ENCODE data around the gene UTP11.
"Not testable (repeated sequence)": the region's sequence is repeated elsewhere in the genome, so short reads cannot be mapped to it uniquely, and the experiment has no call there.

The UTP11 gene

DNA sequence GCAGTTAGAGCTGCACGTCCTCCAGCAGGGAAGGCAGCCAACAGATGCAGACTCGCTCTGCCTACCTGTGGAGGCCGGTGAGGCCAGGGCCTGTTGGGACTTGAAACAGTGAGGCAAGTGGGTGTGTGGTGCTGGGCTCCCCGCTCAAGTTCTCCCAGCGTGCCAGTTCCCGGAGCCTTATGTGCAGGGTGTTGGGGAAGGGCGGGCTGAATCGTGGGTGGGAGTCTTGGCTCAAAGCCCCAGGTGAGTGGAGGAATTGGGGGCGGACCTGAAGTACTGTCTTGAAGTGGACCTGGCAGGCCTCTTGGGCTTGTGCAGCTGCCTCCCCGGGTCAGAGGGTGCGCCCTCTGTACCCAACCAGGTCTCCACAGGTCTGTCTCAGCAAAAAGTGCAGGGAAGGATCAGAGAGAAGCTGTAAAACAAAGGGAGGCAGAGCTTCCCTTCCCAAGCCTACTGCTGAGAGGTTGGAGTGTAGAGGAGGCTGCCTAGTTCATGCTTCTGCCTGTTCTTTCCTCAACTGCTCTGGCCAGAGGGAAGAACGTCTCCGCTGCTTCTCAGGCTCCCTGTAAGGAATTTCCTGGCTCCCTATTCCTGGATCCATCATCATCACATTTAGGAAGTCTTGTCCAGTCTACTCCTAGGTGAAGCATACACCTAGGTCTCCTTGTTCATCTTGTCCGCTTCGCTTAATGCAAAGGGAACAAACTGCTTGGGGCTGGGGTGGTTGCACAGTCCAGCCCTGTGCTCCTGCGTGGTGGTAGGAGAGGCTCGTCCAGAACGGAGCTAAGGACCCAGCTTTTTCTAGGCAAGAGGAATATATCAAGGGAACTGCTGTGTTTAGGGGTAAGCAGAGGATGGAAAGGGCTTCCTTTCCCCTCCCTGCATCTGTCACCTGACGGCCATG lies 14.9 kb downstream of the UTP11 start:
- H3K4me3 ChIP-seq (ENCODE audit: insufficient read depth, low read depth, low read length, poor library complexity, severe bottlenecking): no peak overlapping the region
- no peak overlapping the region for H3K27ac ChIP-seq (ENCODE audit: insufficient read depth, low read length, poor library complexity, severe bottlenecking)
- no peaks in the 10 kb centered on the region for H3K27me3 ChIP-seq (replicated peaks; ENCODE audit: control insufficient read depth, insufficient read depth, low read length, poor library complexity, severe bottlenecking)
- H3K4me1 ChIP-seq (ENCODE audit: control insufficient read depth, insufficient read depth, low read length, poor library complexity, severe bottlenecking): peaks cover 18% of the 10 kb centered on the region
- H3K36me3 ChIP-seq (ENCODE audit: control insufficient read depth, insufficient read depth, low read length): peaks cover 32% of the 10 kb centered on the region
- no peak for DNase-seq
- no peaks in the 10 kb centered on the region for H3K9me3 ChIP-seq (ENCODE audit: control insufficient read depth, low read length)

DNA sequence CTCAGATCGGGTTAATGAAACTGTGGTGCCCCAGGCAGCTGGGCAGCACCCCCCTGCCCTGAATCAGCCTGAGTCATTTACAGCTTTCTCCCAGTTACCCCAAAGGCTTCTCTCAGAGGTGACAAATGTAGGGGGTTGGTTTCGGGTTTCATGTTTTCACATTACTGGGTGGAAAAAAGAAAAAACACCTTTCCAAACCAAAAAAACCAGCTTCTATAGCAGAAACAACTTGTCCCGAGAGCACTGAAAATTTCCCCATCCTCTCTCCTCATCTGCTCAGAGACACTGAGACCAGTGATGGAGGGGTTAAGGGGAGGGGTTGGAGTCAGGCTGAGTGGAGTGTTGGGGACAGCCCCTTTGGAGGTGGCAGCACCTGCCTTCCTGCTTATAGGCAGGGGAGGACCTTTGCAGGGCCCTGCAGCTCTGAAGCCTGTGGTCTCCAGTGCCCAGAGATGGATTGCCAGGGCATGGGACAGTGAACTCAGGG lies 15.6 kb downstream of the UTP11 start:
- Histone ChIP-seq H3K4me3 (ENCODE audit: insufficient read depth, low read depth, low read length, poor library complexity, severe bottlenecking) (no peak overlapping the region), H3K36me3 (ENCODE audit: control insufficient read depth, insufficient read depth, low read length) (peaks cover 26% of the 10 kb centered on the region), H3K9me3 (ENCODE audit: control insufficient read depth, low read length) (no peaks in the 10 kb centered on the region), H3K27ac (ENCODE audit: insufficient read depth, low read length, poor library complexity, severe bottlenecking) (no peak overlapping the region), H3K4me1 (ENCODE audit: control insufficient read depth, insufficient read depth, low read length, poor library complexity, severe bottlenecking) (peaks cover 18% of the 10 kb centered on the region), H3K27me3 (replicated peaks; ENCODE audit: control insufficient read depth, insufficient read depth, low read length, poor library complexity, severe bottlenecking) (no peaks in the 10 kb centered on the region)
- DNase-seq: no peak

GRCh38 chr1:38028671-38029070 lies 16.1 kb downstream of the UTP11 start:
- DNase-seq: no peak
- Histone ChIP-seq H3K9me3 (ENCODE audit: control insufficient read depth, low read length) (no peaks in the 10 kb centered on the region), H3K27ac (ENCODE audit: insufficient read depth, low read length, poor library complexity, severe bottlenecking) (no peak overlapping the region), H3K27me3 (replicated peaks; ENCODE audit: control insufficient read depth, insufficient read depth, low read length, poor library complexity, severe bottlenecking) (no peaks in the 10 kb centered on the region), H3K4me3 (ENCODE audit: insufficient read depth, low read depth, low read length, poor library complexity, severe bottlenecking) (no peak overlapping the region), H3K36me3 (ENCODE audit: control insufficient read depth, insufficient read depth, low read length) (peaks cover 22% of the 10 kb centered on the region), H3K4me1 (ENCODE audit: control insufficient read depth, insufficient read depth, low read length, poor library complexity, severe bottlenecking) (peaks cover 18% of the 10 kb centered on the region)

DNA sequence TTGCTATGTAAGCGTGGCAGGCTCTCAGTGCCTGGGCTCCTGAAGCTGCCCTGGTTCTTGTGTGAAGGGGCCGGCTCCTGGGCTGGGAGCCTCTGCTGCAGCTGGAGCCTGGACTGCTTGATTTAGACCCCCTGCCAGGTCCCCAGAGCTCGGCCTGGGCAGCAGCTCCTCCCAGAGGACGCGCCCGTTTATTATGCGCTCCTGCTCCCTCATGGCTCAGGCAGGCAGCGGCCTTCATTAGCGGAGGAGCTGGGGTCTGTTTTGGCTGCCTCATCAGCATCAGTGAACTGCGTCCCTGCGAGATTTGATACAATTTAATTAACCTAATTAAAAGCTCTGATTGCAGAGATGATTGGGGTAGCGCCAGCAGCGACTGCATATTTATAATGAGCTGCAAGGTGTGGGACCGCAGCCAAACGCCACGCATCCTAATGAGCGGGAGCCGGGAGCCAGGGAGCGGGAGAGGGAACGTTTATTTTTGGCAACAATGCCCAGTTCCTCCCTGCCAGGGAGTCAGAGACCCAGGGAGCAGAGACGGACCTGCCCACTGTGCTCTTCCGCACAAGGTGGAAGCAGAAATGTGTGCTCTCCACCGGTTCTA lies 16.6 kb downstream of the UTP11 start:
- no peak for DNase-seq
- H3K27ac ChIP-seq (ENCODE audit: insufficient read depth, low read length, poor library complexity, severe bottlenecking): no peak overlapping the region
- peaks cover 17% of the 10 kb centered on the region for H3K36me3 ChIP-seq (ENCODE audit: control insufficient read depth, insufficient read depth, low read length)
- H3K27me3 ChIP-seq (replicated peaks; ENCODE audit: control insufficient read depth, insufficient read depth, low read length, poor library complexity, severe bottlenecking): no peaks in the 10 kb centered on the region
- H3K9me3 ChIP-seq (ENCODE audit: control insufficient read depth, low read length): no peaks in the 10 kb centered on the region
- no peak overlapping the region for H3K4me3 ChIP-seq (ENCODE audit: insufficient read depth, low read depth, low read length, poor library complexity, severe bottlenecking)
- peaks cover 18% of the 10 kb centered on the region for H3K4me1 ChIP-seq (ENCODE audit: control insufficient read depth, insufficient read depth, low read length, poor library complexity, severe bottlenecking)

- H3K36me3 ChIP-seq (ENCODE audit: control insufficient read depth, insufficient read depth, low read length): peaks cover 13% of the 10 kb centered on the region
- no peak overlapping the region for H3K4me3 ChIP-seq (ENCODE audit: insufficient read depth, low read depth, low read length, poor library complexity, severe bottlenecking)
- no peaks in the 10 kb centered on the region for H3K9me3 ChIP-seq (ENCODE audit: control insufficient read depth, low read length)
- H3K4me1 ChIP-seq (ENCODE audit: control insufficient read depth, insufficient read depth, low read length, poor library complexity, severe bottlenecking): peaks cover 18% of the 10 kb centered on the region
- no peak overlapping the region for H3K27ac ChIP-seq (ENCODE audit: insufficient read depth, low read length, poor library complexity, severe bottlenecking)
- no peaks in the 10 kb centered on the region for H3K27me3 ChIP-seq (replicated peaks; ENCODE audit: control insufficient read depth, insufficient read depth, low read length, poor library complexity, severe bottlenecking)
- no peak for DNase-seq
Measured at GRCh38 chr1:38029685-38030511, 17.4 kb downstream of the UTP11 start.

GRCh38 chr1:38030596-38031512 lies 18.3 kb downstream of the UTP11 start:
- Histone ChIP-seq H3K9me3 (ENCODE audit: control insufficient read depth, low read length) (no peaks in the 10 kb centered on the region), H3K27me3 (replicated peaks; ENCODE audit: control insufficient read depth, insufficient read depth, low read length, poor library complexity, severe bottlenecking) (no peaks in the 10 kb centered on the region), H3K4me3 (ENCODE audit: insufficient read depth, low read depth, low read length, poor library complexity, severe bottlenecking) (no peak overlapping the region), H3K27ac (ENCODE audit: insufficient read depth, low read length, poor library complexity, severe bottlenecking) (no peak overlapping the region), H3K36me3 (ENCODE audit: control insufficient read depth, insufficient read depth, low read length) (peaks cover 4% of the 10 kb centered on the region), H3K4me1 (ENCODE audit: control insufficient read depth, insufficient read depth, low read length, poor library complexity, severe bottlenecking) (peaks cover 18% of the 10 kb centered on the region)
- no peak for DNase-seq

DNA sequence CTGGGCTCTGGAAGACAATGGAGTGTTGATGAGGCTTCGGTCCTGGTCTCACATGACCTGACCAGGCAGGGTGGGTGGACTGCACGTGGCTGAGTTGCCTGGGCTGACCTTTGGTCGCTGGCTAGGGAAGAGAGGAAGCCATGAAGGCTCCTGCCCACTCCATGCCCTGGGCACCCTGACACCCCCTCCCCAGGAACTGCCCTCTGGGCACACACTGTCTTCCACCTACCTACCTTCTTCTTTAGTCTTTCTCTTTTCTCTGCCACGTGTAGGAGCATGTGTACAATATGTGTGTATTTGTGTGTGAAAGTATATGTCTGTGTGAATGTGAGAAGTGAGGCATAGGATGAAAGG lies 19.0 kb downstream of the UTP11 start:
- Histone ChIP-seq H3K27ac (ENCODE audit: insufficient read depth, low read length, poor library complexity, severe bottlenecking) (no peak overlapping the region), H3K4me1 (ENCODE audit: control insufficient read depth, insufficient read depth, low read length, poor library complexity, severe bottlenecking) (peaks cover 18% of the 10 kb centered on the region), H3K9me3 (ENCODE audit: control insufficient read depth, low read length) (no peaks in the 10 kb centered on the region), H3K36me3 (ENCODE audit: control insufficient read depth, insufficient read depth, low read length) (no peaks in the 10 kb centered on the region), H3K27me3 (replicated peaks; ENCODE audit: control insufficient read depth, insufficient read depth, low read length, poor library complexity, severe bottlenecking) (no peaks in the 10 kb centered on the region), H3K4me3 (ENCODE audit: insufficient read depth, low read depth, low read length, poor library complexity, severe bottlenecking) (no peak overlapping the region)
- DNase-seq: no peak

DNA sequence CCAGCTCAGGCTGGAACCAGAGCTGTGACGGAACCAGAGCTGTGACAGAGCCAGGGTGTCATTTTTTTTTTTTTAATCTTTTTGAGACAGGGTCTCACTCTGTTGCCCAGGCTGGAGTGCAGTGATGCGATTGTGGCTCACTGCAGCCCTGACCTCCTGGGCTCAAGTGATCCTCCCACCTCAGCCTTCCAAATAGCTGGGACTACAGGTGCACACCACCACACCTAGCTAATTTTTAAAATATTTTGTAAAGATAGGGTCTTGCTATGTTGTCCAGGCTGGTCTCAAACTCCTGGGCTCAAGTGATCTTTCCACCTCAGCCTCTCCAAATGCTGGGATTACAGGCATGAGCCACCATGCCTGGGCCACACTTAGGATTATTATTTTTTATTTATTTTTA lies 20.5 kb downstream of the UTP11 start:
- H3K4me1 ChIP-seq (ENCODE audit: control insufficient read depth, insufficient read depth, low read length, poor library complexity, severe bottlenecking): peaks cover 18% of the 10 kb centered on the region
- not testable (repeated sequence) for H3K27me3 ChIP-seq (replicated peaks; ENCODE audit: control insufficient read depth, insufficient read depth, low read length, poor library complexity, severe bottlenecking); H3K9me3 ChIP-seq (ENCODE audit: control insufficient read depth, low read length); DNase-seq; H3K27ac ChIP-seq (ENCODE audit: insufficient read depth, low read length, poor library complexity, severe bottlenecking); H3K4me3 ChIP-seq (ENCODE audit: insufficient read depth, low read depth, low read length, poor library complexity, severe bottlenecking); H3K36me3 ChIP-seq (ENCODE audit: control insufficient read depth, insufficient read depth, low read length)

DNA sequence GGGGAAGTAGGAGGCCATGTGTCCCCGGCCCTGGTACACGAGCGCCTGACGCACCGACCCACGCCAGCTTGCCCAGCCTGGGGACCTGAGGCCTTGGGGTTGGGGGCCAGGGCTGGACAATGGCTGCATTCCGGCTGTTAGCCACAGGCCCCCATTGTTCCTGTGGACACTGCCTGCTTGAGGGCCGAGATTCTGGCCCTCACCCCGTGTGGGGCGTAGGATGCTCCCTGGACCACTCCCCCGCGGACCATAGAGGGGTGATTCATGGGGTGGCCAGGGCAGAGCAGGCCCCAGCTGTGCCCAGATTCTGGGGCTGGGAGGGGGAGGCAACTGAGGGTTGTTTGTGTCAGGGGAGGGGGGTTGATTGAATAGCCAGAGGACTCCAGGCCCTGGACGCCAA lies 22.3 kb downstream of the UTP11 start:
- Histone ChIP-seq H3K4me3 (ENCODE audit: insufficient read depth, low read depth, low read length, poor library complexity, severe bottlenecking) (no peak overlapping the region), H3K9me3 (ENCODE audit: control insufficient read depth, low read length) (no peaks in the 10 kb centered on the region), H3K27me3 (replicated peaks; ENCODE audit: control insufficient read depth, insufficient read depth, low read length, poor library complexity, severe bottlenecking) (no peaks in the 10 kb centered on the region), H3K27ac (ENCODE audit: insufficient read depth, low read length, poor library complexity, severe bottlenecking) (no peak overlapping the region), H3K36me3 (ENCODE audit: control insufficient read depth, insufficient read depth, low read length) (no peaks in the 10 kb centered on the region), H3K4me1 (ENCODE audit: control insufficient read depth, insufficient read depth, low read length, poor library complexity, severe bottlenecking) (peaks cover 14% of the 10 kb centered on the region)
- DNase-seq: no peak

Data from effector memory CD4-positive, alpha-beta T cell (primary cell).